GM21515 (cell line): Measurements from ENCODE around the gene PGGHG.
"Not testable (repeated sequence)": the region's sequence is repeated elsewhere in the genome, so short reads cannot be mapped to it uniquely, and the experiment has no call there.

Source experiments
- ATAC-seq: cut with Tn5 transposase; IDR thresholded peaks from one replicate; pipeline ENCODE4 v1.9.1; 2021; ENCODE audit not compliant: unreplicated experiment

PGGHG gene

DNA sequence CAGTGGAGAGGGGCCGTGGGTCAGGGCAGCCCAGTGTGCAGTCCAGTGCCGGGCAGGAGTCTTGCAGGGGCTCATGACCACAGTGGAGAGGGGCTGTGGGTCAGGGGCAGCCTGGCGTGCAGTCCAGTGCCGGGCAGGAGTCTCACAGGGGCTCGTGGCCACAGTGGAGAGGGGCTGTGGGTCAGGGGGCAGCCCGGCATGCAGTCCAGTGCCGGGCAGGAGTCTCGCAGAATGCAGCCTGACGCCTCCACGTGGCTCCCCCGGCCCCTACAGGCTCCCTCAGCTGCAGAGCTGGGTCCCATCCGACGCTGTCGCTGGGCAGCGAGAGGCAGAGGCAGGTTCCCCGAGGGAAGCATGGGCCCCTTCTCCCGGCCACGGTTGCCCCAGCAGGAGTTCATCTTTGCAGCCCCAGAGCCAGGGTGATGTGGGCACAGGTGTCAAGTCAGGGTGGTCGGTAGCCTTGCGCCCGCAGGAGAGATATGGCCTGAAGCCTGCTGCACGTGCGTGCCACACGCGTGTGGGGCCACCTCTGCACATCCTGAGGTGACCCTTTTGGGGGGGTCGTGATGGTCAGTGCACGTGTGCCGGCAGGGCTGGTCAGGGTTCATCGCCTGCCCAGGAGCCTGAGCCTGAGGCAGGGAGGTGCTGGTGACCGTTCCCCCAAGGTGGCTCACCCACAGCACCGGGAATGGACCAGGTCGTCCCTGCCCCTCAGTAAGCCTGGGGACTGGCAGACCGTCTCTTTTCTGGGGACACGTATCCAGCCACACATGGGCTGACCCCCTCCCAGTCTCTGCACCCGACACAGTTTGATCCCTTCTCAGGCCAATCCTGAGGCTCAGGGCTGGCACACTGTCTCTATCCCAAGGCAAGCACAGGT lies 7.5 kb downstream of the PGGHG start:
- ATAC-seq, result no peak

DNA sequence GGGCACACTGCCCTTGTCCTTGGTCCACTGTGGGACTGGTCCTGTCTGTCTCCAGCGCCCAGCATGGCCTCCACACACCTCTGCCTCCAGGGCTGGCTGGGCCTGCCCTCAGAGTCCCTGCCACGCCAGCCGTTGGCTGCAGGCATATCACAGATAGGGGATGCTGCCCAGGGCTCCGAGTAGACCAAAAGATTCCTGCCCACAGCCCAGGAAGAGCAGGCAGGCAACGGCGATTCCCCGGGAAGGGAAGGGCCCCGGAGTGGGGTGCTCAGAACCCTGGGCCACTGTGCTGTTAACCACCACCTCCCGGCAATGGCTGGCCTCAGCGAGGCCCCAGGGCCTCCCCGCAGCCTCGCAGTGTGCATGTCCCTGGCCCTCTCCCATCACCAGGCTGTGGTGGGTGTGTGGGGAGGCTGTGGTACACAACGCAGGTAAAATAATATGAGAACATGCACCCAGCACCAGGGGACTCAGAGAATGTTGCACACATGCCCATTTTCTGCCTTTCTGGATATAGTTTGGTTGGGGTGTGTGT lies 8.2 kb downstream of the PGGHG start:
- ATAC-seq, result no peak

DNA sequence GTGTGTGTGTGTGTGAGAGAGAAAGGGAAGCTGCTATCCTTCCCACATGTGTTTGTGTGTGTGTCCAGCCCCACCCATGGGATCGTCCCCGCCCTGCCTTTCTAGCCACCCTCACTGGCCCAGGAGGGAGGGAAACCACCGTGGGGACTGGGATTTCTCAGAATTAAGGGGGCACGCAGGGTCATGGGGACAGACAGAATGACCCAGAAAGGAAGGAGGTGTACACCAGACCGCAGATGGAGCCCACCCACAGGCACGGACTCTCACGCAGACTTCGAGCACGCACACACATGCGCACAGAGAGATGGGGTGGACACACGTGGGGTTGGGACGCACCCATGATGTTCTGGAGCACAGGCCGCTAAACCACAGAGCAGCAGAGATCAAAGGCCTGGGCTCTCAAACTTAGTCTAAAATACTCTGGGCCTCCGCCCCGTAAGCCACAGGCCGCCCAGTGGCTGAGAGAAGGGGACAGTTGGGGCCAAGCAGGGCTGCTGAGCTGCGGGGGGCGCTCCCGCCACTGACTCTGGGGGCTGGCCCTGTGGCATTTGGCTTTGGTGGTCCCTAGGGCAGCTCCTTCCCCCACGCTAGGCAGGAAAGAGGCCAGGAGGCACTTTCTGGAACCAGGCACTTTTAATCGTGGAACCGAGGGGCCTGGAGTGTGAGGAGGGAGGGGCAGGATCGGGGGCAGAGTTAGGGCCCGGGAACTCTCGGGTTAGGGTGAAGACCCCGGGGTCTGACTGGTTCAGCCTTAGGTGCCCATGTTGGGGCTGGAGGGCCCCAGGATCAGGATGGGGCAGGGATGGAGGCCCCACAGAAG lies 8.9 kb downstream of the PGGHG start:
- ATAC-seq, result no peak

DNA sequence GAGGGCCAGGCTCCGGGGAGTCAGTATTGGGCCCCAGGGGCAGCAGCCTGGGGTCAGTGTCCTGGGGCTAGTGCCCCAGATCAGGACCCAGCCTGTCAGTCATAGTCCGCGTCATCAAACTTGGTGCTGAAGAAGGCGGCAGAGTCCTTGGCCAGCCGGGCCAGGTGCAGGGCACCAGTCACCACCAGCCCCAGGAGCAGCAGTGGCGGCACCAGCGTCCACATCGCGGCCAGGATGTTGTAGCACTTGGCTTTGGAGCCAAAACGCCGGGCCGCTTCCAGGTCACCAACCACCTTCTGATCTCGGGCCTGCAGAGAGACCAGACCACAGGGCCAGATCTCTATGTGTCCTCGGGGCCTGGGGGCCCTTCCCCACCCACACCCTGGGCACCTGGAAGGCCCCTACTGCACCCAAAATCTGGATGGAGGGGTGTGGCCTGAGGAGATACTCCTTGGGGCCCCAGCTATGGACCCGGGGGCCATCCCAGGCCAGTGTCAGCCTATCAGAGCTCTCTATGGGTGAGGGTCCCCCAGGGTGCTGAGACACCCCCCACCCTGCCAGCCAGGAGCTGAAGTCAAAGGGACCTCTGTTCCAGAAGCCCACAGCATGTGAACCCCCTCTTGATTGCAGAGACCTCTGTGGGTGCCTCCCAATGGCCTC lies 9.6 kb downstream of the PGGHG start:
- ATAC-seq, result no peak

DNA sequence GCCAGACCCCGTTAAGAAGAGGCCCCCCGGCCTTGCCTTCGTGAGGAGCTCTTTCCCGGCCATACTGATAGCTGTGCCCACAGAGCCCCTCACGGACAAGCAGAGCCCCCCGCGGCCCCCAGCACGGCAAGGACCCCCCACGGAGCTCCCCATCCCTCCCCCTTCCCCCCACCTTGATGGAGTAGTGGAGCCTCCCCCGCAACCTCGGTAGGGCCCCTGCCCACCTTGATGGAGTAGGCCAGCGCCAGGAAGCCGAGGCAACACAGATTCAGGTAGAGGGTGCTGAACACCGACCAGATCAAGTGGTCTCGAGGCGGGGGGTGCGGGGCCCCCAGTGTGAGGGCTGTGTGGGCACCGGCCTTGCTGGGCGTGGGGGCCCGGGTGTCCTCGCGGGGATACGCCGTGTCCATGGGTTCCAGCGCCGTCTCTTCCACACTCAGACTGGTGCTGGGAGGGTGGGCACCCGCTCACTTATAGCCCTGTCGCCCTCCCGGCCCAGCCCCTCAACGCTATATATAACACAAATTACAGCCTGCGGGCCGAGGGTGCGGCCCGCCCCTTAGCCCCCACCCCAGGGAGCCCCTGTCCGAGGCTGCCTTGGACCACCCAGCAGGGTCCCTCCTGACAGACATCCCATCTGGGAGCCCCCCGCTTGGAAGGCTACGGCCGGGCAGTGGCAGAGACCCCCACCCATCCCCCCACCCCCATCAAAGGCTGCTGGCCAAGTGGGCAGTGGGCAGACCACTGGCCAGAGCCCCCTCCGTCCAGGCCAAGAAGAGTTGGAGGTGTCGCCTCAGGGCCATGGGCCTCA lies 10.4 kb downstream of the PGGHG start, which contains the start of gene IFITM5:
Gene IFITM5 (minus strand): TSS at position 446 of the 811 bp plus-strand sequence. CDS start 36 bp downstream, at position 410.
- no peak for ATAC-seq

DNA sequence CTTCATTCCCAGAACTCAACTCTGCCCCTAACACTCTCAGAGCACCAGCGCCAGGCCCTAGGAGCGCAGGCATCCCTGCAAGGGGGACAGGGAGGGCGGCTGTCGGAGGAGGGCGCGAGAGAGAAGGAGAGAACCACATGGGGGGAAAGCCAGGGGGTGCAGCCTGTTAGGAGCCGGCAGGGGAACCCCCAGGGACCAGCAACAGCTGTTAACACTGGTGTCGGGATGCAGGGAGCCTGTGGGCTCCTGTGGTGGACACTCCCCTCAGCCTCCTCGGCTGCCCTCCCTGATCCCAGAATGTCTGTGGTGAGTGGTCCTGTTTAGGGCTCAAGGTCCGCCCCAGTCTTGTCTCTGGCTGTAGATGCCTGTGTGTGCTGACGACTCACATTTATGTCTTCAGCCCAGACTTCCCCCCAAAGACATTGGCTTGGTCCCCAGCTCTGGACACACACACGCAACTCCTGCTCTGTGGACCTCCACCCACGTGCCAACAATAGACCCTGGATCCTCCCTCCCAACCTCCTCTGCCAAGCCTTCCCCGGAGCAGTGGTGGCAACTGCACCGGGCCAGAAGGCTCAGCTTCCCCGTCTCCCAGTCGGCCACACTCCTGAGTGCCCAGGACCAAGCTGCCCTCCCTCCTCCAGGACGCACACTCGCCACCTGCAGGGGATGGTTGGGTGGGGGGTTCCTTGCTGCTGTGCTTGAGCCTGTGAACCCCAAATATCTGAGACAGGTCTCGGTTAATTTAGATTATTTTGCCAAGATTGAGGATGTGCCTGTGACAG lies 11.2 kb downstream of the PGGHG start:
- no peak for ATAC-seq

DNA sequence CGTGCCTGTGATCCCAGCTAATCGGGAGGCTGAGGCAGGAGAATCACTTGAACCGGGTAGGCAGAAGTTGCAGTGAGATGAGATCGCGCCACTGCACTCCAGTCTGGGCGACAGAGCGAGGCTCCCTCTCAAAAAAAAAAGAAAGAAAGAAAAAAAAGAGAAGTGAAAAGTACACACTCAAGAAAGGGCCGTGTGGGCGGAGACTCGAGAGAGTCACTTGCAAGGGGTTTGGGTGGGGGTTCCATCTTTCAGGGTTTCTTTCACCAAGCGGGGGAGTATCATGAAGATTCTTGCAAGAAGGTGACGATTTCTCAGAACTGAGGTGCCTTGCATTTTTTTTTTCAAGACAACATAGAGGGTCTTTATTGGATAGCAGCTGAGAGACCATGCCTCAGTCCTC lies 14.4 kb downstream of the PGGHG start:
- no peak for ATAC-seq

DNA sequence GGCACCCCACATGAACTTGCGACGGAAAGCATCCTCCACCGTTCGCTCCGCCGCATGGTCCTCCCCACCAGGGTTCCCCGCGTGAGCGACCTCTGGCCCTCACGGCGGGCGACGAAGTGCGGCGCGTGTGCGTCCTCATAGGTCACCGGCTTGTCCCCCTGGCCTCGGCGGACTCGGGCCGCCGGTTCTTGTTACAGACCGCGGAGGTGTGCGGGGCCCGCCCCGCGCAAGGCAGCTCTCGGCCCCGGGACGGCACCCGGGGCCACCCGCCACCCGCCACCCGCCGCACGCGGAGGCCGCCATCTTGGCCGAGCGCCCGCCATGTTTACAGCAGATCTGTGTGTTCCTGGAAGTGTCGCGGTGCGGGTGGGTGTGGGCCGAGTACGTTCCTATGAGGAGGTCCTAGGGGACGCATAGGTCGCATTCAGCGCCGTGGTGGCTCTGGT lies 15.2 kb downstream of the PGGHG start:
- no peak for ATAC-seq

DNA sequence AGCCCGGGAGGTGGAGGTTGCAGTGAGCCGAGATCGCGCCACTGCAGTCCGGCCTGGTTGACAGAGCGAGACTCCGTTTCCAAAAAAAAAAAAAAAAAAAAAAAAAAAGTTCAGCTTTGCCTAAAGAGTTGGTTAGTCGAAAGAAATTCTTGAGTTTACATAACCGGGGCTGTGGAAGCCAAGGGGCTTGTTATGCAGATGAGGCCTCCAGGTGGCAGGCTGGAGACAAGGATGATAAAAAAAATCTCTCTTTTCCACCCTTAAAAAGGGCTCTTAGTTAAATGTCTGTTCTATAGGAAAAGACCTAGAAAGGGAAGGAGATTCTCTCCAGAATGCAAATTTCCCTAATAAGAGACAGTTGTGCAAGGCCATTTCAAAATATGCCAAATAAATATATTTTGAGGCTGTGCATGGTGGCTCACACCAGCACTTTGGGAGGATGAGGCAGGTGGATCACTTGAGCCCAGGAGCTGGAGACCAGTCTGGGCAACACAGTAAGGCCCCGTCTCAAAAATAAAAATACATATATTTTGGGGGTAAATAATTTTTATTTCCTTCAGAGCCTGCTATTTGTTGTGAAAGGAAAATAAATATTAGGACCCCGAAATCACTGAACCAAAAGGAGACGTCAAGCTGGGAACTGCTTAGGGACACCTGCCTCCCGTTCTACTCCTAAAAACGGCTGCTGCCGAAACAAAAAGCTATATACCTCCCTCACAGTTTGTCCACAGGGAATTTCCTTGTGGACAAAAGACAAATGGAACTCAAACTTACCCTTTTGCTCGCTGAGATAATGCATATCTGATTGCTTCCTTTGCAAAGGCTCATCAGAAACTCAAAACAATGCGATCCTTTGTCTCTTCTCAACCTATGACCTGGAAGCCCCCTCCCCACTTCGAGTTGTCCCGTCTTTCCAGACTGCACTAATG lies 16.3 kb downstream of the PGGHG start:
- ATAC-seq, result no peak

DNA sequence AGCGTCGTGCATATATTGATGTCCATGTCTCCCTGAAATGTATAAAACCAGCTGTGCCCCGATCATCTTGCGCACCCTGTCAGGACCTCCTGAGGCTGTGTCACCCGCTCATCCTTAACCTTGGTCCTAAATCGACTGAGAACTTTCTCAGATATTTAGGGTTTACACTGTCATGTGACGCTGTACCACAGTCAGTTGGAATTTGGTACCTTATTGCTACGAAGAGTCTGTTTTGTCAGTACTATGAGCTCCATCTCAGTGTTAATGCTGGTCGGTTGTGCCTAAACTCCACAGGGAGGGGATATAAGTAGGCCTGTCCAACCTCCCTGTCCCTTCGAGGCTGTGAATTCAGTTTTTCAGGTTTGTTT lies 16.9 kb downstream of the PGGHG start:
- no peak for ATAC-seq

DNA sequence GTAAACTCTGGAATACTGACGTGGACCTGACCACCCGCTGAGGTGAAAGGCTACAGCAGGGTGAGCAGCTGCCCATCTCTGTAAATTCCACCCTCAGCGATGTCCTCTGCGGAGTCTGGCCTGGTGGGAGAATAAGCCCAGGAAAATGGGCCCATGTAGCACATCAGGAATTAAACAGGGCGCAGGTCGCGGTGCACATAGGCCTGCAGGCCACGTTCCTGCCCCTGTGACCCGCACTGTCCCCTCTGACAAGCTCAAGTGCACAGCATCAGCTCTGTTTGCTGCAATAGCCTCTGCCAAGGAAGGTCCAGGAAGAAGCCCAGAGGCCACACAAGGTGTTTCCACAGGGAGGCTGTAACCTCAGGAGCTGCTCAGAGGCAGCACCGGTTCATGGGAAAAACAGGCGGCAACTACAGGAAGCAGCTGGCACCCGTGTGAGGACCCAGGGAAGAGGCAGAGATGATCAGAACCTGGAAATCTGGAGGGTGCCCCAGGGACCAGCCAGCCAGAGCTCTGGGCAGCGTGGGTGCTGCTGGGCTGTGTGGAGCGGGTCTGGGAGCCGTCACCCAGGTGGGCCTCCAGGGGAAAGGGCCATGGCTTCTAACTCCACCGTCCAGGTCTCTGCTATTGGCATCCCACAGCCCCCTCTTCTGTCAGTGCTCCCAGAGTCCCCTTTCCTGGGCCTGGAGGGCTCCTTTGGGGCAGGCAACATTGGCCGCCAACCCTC lies 17.9 kb downstream of the PGGHG start:
- no peak for ATAC-seq

DNA sequence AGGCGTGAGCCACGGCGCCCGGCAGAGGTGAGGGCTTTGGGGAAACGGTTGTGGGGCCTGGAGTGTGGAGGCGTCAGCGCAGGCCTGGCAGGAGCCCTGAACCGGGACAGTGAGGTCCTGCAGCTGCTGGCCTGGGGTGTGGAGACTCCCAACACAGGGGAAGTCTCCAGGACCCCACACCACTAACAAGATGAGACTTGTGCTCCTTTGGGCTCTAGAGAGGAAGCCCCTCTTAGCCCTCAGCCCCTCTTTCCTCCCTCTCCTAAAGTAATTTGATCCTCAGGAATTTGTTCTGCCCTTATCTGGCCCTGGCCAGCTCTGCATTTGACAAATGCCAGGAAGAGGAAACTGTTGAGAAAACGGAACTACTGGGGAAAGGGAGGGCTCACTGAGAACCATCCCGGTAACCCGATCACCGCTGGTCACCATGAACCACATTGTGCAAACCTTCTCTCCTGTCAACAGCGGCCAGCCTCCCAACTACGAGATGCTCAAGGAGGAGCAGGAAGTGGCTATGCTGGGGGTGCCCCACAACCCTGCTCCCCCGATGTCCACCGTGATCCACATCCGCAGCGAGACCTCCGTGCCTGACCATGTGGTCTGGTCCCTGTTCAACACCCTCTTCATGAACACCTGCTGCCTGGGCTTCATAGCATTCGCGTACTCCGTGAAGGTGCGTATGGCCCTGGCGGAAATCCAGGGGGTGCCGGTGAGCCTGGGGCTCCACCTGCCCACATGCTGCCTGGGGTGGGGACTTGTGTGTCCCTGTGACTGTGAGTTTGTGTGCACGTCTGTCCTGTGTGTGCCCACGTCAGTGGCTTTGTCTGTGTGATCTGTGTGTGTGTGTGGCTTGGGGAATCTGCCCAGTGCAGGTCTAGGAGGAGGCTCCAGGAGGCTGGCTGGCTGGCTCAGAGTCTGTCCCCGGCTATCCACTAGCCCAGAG lies 19.1 kb downstream of the PGGHG start, which contains the start of gene IFITM2:
Gene IFITM2 (plus strand): TSS at position 51 of the 943 bp plus-strand sequence. CDS start 377 bp downstream, at position 428.
- not testable (repeated sequence) for ATAC-seq

DNA sequence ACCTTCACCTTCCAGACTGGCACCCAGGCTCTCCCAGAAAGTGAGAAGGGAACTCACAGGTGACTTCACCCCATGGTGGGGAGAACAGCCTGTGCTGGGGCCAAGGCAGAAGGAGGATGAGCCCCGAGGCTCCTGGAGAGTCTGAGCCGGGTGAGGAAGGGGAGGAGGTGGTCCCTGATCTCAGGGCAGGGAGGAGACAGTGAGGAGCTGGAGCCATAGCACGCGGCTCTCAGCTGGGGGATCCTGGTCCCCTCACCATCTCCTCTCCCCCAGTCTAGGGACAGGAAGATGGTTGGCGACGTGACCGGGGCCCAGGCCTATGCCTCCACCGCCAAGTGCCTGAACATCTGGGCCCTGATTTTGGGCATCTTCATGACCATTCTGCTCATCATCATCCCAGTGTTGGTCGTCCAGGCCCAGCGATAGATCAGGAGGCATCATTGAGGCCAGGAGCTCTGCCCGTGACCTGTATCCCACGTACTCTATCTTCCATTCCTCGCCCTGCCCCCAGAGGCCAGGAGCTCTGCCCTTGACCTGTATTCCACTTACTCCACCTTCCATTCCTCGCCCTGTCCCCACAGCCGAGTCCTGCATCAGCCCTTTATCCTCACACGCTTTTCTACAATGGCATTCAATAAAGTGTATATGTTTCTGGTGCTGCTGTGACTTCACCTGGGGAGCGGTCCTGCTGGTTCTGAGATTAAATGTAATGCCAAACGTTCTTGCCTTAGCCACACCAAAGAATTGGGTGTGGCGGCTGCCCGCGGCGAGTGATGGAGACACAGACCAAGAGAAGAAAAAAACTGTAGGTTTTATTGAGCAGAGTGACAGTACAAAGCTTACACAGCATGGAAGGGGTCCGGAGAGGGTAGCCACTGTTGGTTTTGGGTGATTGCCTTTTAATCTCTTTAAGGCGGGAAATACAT lies 20.1 kb downstream of the PGGHG start:
- ATAC-seq, result not testable (repeated sequence)

DNA sequence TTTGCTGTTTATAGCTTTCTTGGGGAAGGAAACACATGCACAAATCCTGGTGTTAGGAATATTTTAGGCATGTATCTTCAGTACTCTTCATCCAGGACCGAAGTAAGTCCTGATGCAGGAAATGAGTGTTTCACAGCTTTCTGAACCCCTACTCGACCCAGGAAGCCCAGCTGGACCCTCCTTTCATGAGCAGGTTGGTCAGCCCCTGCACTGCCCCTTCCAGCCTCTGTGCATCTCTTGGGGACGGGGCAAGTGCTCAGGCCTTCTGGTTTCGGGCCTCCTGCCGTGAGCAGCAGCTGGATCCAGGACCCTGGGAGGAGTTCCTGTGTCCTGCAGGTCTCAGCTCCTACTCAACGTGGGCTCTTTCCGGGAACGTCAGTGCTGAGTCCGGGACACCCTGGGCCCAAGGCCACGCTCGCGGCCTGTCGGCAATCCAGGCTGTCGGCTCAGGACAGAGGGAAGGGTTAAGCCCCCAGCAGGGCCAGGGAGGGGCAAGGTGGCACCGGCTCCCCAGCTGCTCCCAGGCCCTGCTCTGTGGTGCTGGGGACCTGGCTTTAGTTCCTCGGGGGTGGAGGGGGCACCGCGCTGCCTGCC lies 21.1 kb downstream of the PGGHG start:
- not testable (repeated sequence) for ATAC-seq
